Left lung (tissue), 10 donors: ENCODE data around the gene CYP2C18. TPM values are rescaled to one million over a fixed set of nuclear protein-coding genes. Genes with fewer than 3 reads are reported as not detected.
"Not testable (repeated sequence)": the region's sequence is repeated elsewhere in the genome, so short reads cannot be mapped to it uniquely, and the experiment has no call there.

ENCODE experiments used
- ATAC-seq: fragments of 200-7000 bp; cut with Tn5 transposase; one replicate; pipeline ENCODE4 v1.9.1; 2020; ENCODE audit warnings: moderate library complexity
- DNase-seq, 4 donors: peaks; one replicate each; pipeline ENCODE4 v3.0.0-alpha.2; 2013 to 2020
- H3K27ac ChIP-seq, 2 donors: fragments of 200-600 bp; sonication (generic) in 1 of 2; one replicate each; pipeline versions ENCODE4 v1.5.0 to v1.8.0; 2020 to 2021
- H3K27me3 ChIP-seq, 2 donors: fragments of 200-600 bp; sonication (generic) in 1 of 2; one replicate each; pipeline versions ENCODE4 v1.5.0 to v1.8.0; 2020 to 2021
- H3K36me3 ChIP-seq, 2 donors: fragments of 200-600 bp; sonication (generic) in 1 of 2; one replicate each; pipeline versions ENCODE4 v1.5.0 to v1.8.0; 2020 to 2021
- H3K4me1 ChIP-seq, 2 donors: fragments of 200-600 bp; one replicate each; pipeline ENCODE4 v1.8.0; 2021
- H3K4me3 ChIP-seq, 2 donors: fragments of 200-600 bp; sonication (generic) in 1 of 2; one replicate each; pipeline versions ENCODE4 v1.5.0 to v1.8.0; 2020 to 2021; ENCODE audit warnings: mild to moderate bottlenecking in 1 of 2
- H3K9me3 ChIP-seq, 2 donors: fragments of 200-600 bp; sonication (generic) in 1 of 2; one replicate each; pipeline versions ENCODE4 v1.5.0 to v1.8.0; 2020 to 2021
- CTCF ChIP-seq, 2 donors: fragments of 200-600 bp; sonication (generic) in 1 of 2; IDR thresholded peaks; one replicate each; pipeline versions ENCODE4 v1.5.0 to v1.8.0; 2021; ENCODE audit warnings: antibody characterized with exemption in 2 of 2
- intact Hi-C, 2 donors: fragments of 100-400 bp; cut with DNase I; formaldehyde crosslinking; loops; one replicate each; pipeline versions ENCODE4 v1.11.2 to v1.14.2; 2022
- polyA plus RNA-seq, 6 donors: library from polyadenylated mRNA; unstranded; fragments of 120-200 nt; gene quantifications; one replicate each; pipeline ENCODE4 v1.2.1, GENCODE V29; 2013; ENCODE audit not compliant: insufficient read length in 6 of 6
- total RNA-seq, 2 donors: library from RNA; stranded (reverse); fragmentation: NEBNext Ultra II Directional; extraction: Animal tissue kit (Norgen Biotek cat#: 25700); gene quantifications; one replicate each; pipeline ENCODE4 v1.2.1, GENCODE V29; 2021
- donor health status: DM: no; HTN: yes; CAD: no.
- donor health status: DM: no; HTN: no; CAD: no.

Gene CYP2C18
- total and polyA plus RNA-seq, 8 donors = 0.30 to 2.1 (median 0.58) TPM

- DNase-seq (no peak), ATAC-seq (no peak)
- no peaks in the 10 kb centered on the region for H3K36me3 ChIP-seq
- H3K4me3 ChIP-seq = no peak overlapping the region
- intact Hi-C loops = no loop called here
- no peak for TF ChIP-seq CTCF (IDR thresholded peaks at IDR 0.05)
- no peaks in the 10 kb centered on the region for H3K4me1 ChIP-seq
- no peaks in the 10 kb centered on the region for H3K27me3 ChIP-seq
- no peak overlapping the region for H3K27ac ChIP-seq
- peaks cover 0 to 1% of the 10 kb centered on the region in 2 donors for H3K9me3 ChIP-seq
These were observed 39.2 kb upstream of the CYP2C18 start for GRCh38 chr10:94644352-94644751.

- no peak for DNase-seq
- intact Hi-C loops = no loop called here
These were observed 38.2 kb upstream of the CYP2C18 start for GRCh38 chr10:94645285-94645684.

GRCh38 chr10:94655201-94655600 is 28.3 kb upstream of the CYP2C18 start:
- H3K4me3 ChIP-seq, H3K36me3 ChIP-seq, H3K4me1 ChIP-seq, H3K27ac ChIP-seq, H3K27me3 ChIP-seq, intact Hi-C loops, ATAC-seq, DNase-seq: not testable (repeated sequence)
- H3K9me3 ChIP-seq = peaks cover 0 to 33% of the 10 kb centered on the region in 2 donors

More at GRCh38 chr10:94645285-94645684, 38.2 kb upstream of the CYP2C18 start:
- H3K27me3 ChIP-seq = no peaks in the 10 kb centered on the region
- no peak for TF ChIP-seq CTCF (IDR thresholded peaks at IDR 0.05)
- no peaks in the 10 kb centered on the region for H3K4me1 ChIP-seq
- no peak overlapping the region for H3K27ac ChIP-seq
- H3K36me3 ChIP-seq = no peaks in the 10 kb centered on the region
- H3K4me3 ChIP-seq = no peak overlapping the region
- H3K9me3 ChIP-seq = no peaks in the 10 kb centered on the region
- no peak for ATAC-seq

GRCh38 chr10:94663061-94663460 is 20.5 kb upstream of the CYP2C18 start:
- H3K4me1 ChIP-seq, intact Hi-C loops, H3K27ac ChIP-seq, H3K36me3 ChIP-seq, ATAC-seq, H3K27me3 ChIP-seq, H3K4me3 ChIP-seq, H3K9me3 ChIP-seq: not testable (repeated sequence)
- DNase-seq = peak in 1 of 4 donors; percentile 17

GRCh38 chr10:94666391-94667102 is 17.0 kb upstream of the CYP2C18 start:
- no peak for ATAC-seq

More at GRCh38 chr10:94666391-94667102, 17.0 kb upstream of the CYP2C18 start:
- TF ChIP-seq CTCF (IDR thresholded peaks at IDR 0.05) = no peak
- H3K4me1 ChIP-seq = no peaks in the 10 kb centered on the region
- H3K9me3 ChIP-seq = peaks cover 0 to under 1% of the 10 kb centered on the region in 2 donors
- intact Hi-C loops = no loop called here
- H3K27ac ChIP-seq = no peak overlapping the region
- H3K4me3 ChIP-seq = no peak overlapping the region
- DNase-seq = no peak
- no peaks in the 10 kb centered on the region for H3K27me3 ChIP-seq
- H3K36me3 ChIP-seq = no peaks in the 10 kb centered on the region
